ENCODE data around the gene MAP4K3. TPM values are rescaled to one million over a fixed set of nuclear protein-coding genes. Genes with fewer than 3 reads are reported as not detected.

Gene MAP4K3
- total and polyA plus RNA-seq, 2 of the 8 experiments (the other 6 are each of a cell fraction or from before 2014, with no cell fraction given) = 11.4 to 63.0 TPM

DNA sequence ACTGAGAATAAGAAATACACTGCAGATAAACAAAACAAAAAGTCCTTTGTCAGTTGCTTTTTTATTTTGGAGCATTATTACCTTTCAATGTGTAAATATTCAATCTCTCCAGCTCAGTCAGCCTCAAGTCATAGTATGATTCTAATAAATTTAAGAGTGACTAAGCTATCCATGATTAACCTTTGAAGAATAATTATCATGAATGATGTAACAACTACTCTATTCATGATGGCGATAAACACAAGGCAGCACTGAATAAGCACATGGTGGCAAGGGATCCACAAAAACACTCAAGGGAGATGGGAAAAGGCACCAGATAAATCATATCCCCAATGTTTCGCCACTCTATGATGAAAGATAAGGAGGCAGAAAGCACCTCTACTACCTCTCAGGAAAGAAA lies 67.0 kb downstream of the MAP4K3 start:
- Histone ChIP-seq H3K9ac (replicated peaks in 1 of 4; ENCODE audit: extremely low read depth in 1 of 4, low read depth in 3 of 4, low read length in 3 of 4) (no peak overlapping the region), H2AFZ (ENCODE audit: low read length) (no peak overlapping the region), H4K91ac (replicated peaks; ENCODE audit: insufficient read length, low read length) (no peak overlapping the region), H3K79me2 (ENCODE audit: control insufficient read depth in 1 of 2, insufficient read depth in 2 of 2, low read length in 2 of 2) (peaks cover 0 to 54% of the 10 kb centered on the region in 2 experiments; a peak in 2 of 4 replicates), H3K23me2 (ENCODE audit: low read depth, low read length) (no peaks in the 10 kb centered on the region), H3K27ac (ENCODE audit: low read depth, low read length) (no peak overlapping the region), H2BK5ac (ENCODE audit: low read depth, low read length) (no peak overlapping the region), H3K4me2 (ENCODE audit: insufficient read depth in 1 of 2, low read depth in 2 of 2, low read length in 2 of 2) (no peak overlapping the region), H2BK12ac (ENCODE audit: low read depth, low read length) (no peak overlapping the region), H3K4me1 (replicated peaks in 1 of 4; ENCODE audit: control insufficient read depth in 3 of 4, insufficient read depth in 4 of 4, low read length in 3 of 4) (peaks cover 0 to 4% (median under 1%) of the 10 kb centered on the region in 4 experiments; a peak in 5 of 7 replicates), H3K27me3 (replicated peaks in 1 of 4; ENCODE audit: control insufficient read depth in 3 of 4, extremely low read depth in 1 of 4, insufficient read depth in 3 of 4, low read length in 3 of 4) (peaks cover 0 to 1% (median 0%) of the 10 kb centered on the region in 4 experiments; a peak in 1 of 7 replicates), H4K8ac (ENCODE audit: extremely low read depth, insufficient read depth, low read length) (no peak overlapping the region), H2AK5ac (ENCODE audit: low read depth, low read length) (no peak overlapping the region), H3K18ac (ENCODE audit: extremely low read depth, low read length) (peak overlapping the region; percentile 26; the same call in 1 of the 2 replicates), H3K36me3 (ENCODE audit: control insufficient read depth in 2 of 4, insufficient read depth in 4 of 4, low read length in 3 of 4) (peaks cover 0 to 15% (median 2%) of the 10 kb centered on the region in 4 experiments; a peak in 1 of 8 replicates), H3K56ac (replicated peaks; ENCODE audit: insufficient read length, low read depth, low read length) (no peak overlapping the region), H2BK120ac (replicated peaks; ENCODE audit: low read depth, low read length) (no peak overlapping the region), H3K23ac (ENCODE audit: insufficient read length) (no peak overlapping the region), H3K9me3 (ENCODE audit: insufficient read depth in 2 of 2, low read depth in 1 of 2, low read length in 1 of 2) (peaks cover 3 to 8% of the 10 kb centered on the region in 2 experiments; a peak in 2 of 4 replicates), H3K14ac (ENCODE audit: insufficient read length) (no peak overlapping the region), H3K4me3 (ENCODE audit: extremely low read depth in 1 of 4, insufficient read depth in 2 of 4, low read depth in 3 of 4, low read length in 4 of 4) (no peak overlapping the region), H3K4ac (replicated peaks; ENCODE audit: insufficient read length, low read depth, low read length) (no peak overlapping the region), H2BK20ac (ENCODE audit: low read length) (no peak overlapping the region), H4K20me1 (replicated peaks in 1 of 2; ENCODE audit: control insufficient read depth in 1 of 2, insufficient read depth in 2 of 2, low read length in 2 of 2) (no peaks in the 10 kb centered on the region), H4K5ac (ENCODE audit: insufficient read length, low read depth, low read length) (no peak overlapping the region), H3K79me1 (ENCODE audit: low read depth, low read length) (no peaks in the 10 kb centered on the region), H2BK15ac (ENCODE audit: low read length) (no peak overlapping the region)
- TF ChIP-seq NANOG (IDR thresholded peaks at IDR 0.05; ENCODE audit: insufficient read depth, low read depth, low read length, poor library complexity, severe bottlenecking) (no peak), FOSL1 (IDR thresholded peaks at IDR 0.05; ENCODE audit: insufficient read depth, low read depth, low read length) (no peak), POU5F1 (IDR thresholded peaks at IDR 0.05; ENCODE audit: low read depth, low read length) (no peak), KDM4A (IDR thresholded peaks at IDR 0.05; ENCODE audit: low read depth, low read length, severe bottlenecking) (no peak), RAD21 (IDR thresholded peaks at IDR 0.05 in 1 of 2, conservative IDR thresholded peaks at IDR 0.05 in 1 of 2; ENCODE audit: low read depth in 2 of 2, low read length in 2 of 2) (no peak), SAP30 (IDR thresholded peaks at IDR 0.05; ENCODE audit: insufficient read depth, insufficient replicate concordance, low read length) (no peak), TCF12 (IDR thresholded peaks at IDR 0.05; ENCODE audit: low read depth, low read length) (no peak)
- POLR2A ChIA-PET (ENCODE audit: partially characterized antibody) = interaction anchor here (0.7 kb wide), 1 partner anchor 14 kb away, joined by 4 read pairs; no protein-coding TSS in a partner anchor
- DNase-seq (ENCODE audit: low read depth in 1 of 2, low spot score in 2 of 2) (no peak), FAIRE-seq (no peak)
- CTCF ChIA-PET (ENCODE audit: partially characterized antibody) = interaction anchor here (1.7 to 4.7 kb wide), 2 partner anchors 10 to 141 kb away, joined by 3 to 15 read pairs; no protein-coding TSS in a partner anchor
- 81% methylated on average over 2 of the region's 2 CpGs; no CpG with 5 or more reads in 1 of the 2 experiments for WGBS, 2 experiments (ENCODE audit: extremely low coverage in 1 of 2, insufficient coverage in 1 of 2, insufficient read length in 1 of 2, insufficient replicate concordance in 2 of 2, low coverage in 1 of 2, low lambda C conversion rate in 2 of 2, missing lambda C conversion rate in 1 of 2)
